K562 (cell line): ENCODE data around the gene AGPAT1. TPM values are rescaled to one million over a fixed set of nuclear protein-coding genes. Genes with fewer than 3 reads are reported as not detected.
A peak's percentile ranks its signal among the peaks of the same experiment; 100 is the strongest.

Source experiments
- MEIS2 ChIP-seq: fragments of 450-650 bp; IDR thresholded peaks from 2 replicates; pipeline ENCODE4 v1.6.1; 2014; ENCODE audit warnings: mild to moderate bottlenecking; ENCODE audit not compliant: partially characterized antibody
- MYNN ChIP-seq, 2 experiments: sonication (generic); formaldehyde crosslinking in 1 of 2; IDR thresholded peaks; 2 replicates each; pipeline versions ENCODE4 v1.5.0 to v1.6.1; 2016 to 2020; ENCODE audit warnings: antibody characterized with exemption in 1 of 2, missing genetic modification reagents in 1 of 2
- NELFE ChIP-seq: IDR thresholded peaks from 2 replicates; pipeline ENCODE4 v1.6.1; 2011; ENCODE audit warnings: mild to moderate bottlenecking; ENCODE audit not compliant: insufficient read depth, insufficient read length
- NFIC ChIP-seq: fragments of 450-650 bp; IDR thresholded peaks from 2 replicates; pipeline ENCODE4 v1.6.1; 2017; ENCODE audit warnings: mild to moderate bottlenecking, inconsistent platforms
- SMC3 ChIP-seq: conservative IDR thresholded peaks from 2 replicates; pipeline ENCODE4 v1.6.1; 2011; ENCODE audit warnings: low read depth, low read length, improper control_type of control experiment; ENCODE audit not compliant: insufficient read depth
- SP1 ChIP-seq: sonication (generic); formaldehyde crosslinking; IDR thresholded peaks from 2 replicates; pipeline ENCODE4 v1.8.1; 2022; ENCODE audit warnings: mild to moderate bottlenecking, missing genetic modification reagents
- SRSF3 ChIP-seq: fragments of 200-400 bp; formaldehyde crosslinking; IDR thresholded peaks from 2 replicates; pipeline ENCODE4 v1.6.1; 2016; ENCODE audit warnings: mild to moderate bottlenecking, low read length, moderate library complexity; ENCODE audit not compliant: insufficient read depth
- TAF7 ChIP-seq: fragments of 450-650 bp; IDR thresholded peaks from 2 replicates; pipeline ENCODE4 v1.6.1; 2016; ENCODE audit warnings: missing genetic modification characterization, missing compliant biosample characterization
- ZEB2 ChIP-seq: fragments of 450-650 bp; IDR thresholded peaks from 2 replicates; pipeline ENCODE4 v1.6.1; 2016
- ZFPM2 ChIP-seq: fragments of 250-450 bp; sonication (Bioruptor Pico); IDR thresholded peaks from 2 replicates; pipeline ENCODE4 v1.5.1; 2022; ENCODE audit warnings: mild to moderate bottlenecking
- ZNF445 ChIP-seq: fragments of 250-450 bp; sonication (Bioruptor Pico); IDR thresholded peaks from 2 replicates; pipeline ENCODE4 v1.4.0; 2020; ENCODE audit warnings: low read depth, mild to moderate bottlenecking, moderate library complexity
- ZNF589 ChIP-seq: fragments of 200-800 bp; sonication (Bioruptor generic); IDR thresholded peaks from 2 replicates; pipeline ENCODE4 v1.6.1; 2016; ENCODE audit warnings: low read depth, missing genetic modification characterization, missing compliant biosample characterization
- ZNF695 ChIP-seq: fragments of 450-650 bp; formaldehyde crosslinking; IDR thresholded peaks from 2 replicates; pipeline ENCODE4 v1.4.0; 2020; ENCODE audit warnings: mild to moderate bottlenecking, moderate library complexity
- ZNF766 ChIP-seq: fragments of 200-800 bp; sonication (Bioruptor generic); conservative IDR thresholded peaks from 2 replicates; pipeline ENCODE4 v1.6.1; 2016; ENCODE audit warnings: missing genetic modification characterization, missing compliant biosample characterization
- polyA plus RNA-seq, 8 experiments: library from polyadenylated mRNA; depleted of rRNA in 4 of 8; stranded (reverse) in 5 of 8; unstranded in 3 of 8; fragments of >200 nt; fragmentation: Nextera tagmentation in 2 of 8; fragmentation: Illumina TruSeq in 1 of 8; extraction: Ambion mirVana in 2 of 8; extraction: Trizol in 1 of 8; gene quantifications; 2 replicates each; pipeline versions ENCODE4 v1.2.1 to v1.2.3, GENCODE V29; 2011 to 2014; ENCODE audit warnings: inconsistent platforms in 1 of 8, missing spikeins in 1 of 8
- total RNA-seq, 7 experiments: library from RNA; depleted of rRNA in 6 of 7; stranded (reverse); fragments of >200 nt in 6 of 7; fragmentation: Illumina TruSeq in 2 of 7; extraction: Trizol in 2 of 7; gene quantifications; 2 replicates each; pipeline versions ENCODE4 v1.2.1 to v1.2.3, GENCODE V29; 2011 to 2021; ENCODE audit warnings: low replicate concordance in 1 of 7
- TF ChIP-seq, protein P1 (sequence below): sonication (generic); formaldehyde crosslinking; IDR thresholded peaks from 2 replicates; pipeline ENCODE4 v1.8.0; 2022; ENCODE audit warnings: missing genetic modification reagents, mild to moderate bottlenecking, borderline replicate concordance
- TF ChIP-seq, protein P2 (sequence below): IDR thresholded peaks from 2 replicates; pipeline ENCODE4 v1.6.1; 2011; ENCODE audit not compliant: insufficient read length; ENCODE audit errors: extremely low read depth
- TF ChIP-seq, protein P3 (sequence below), 2 experiments: fragments of 450-650 bp; conservative IDR thresholded peaks; 2 replicates each; pipeline ENCODE4 v1.6.1; 2017; ENCODE audit warnings: mild to moderate bottlenecking in 2 of 2, moderate library complexity in 2 of 2
- TF ChIP-seq, protein P4 (sequence below), 3 experiments: IDR thresholded peaks in 2 of 3; conservative IDR thresholded peaks in 1 of 3; 2 replicates each; pipeline ENCODE4 v1.5.1; 2011 to 2012; ENCODE audit warnings: low read length in 3 of 3, mild to moderate bottlenecking in 3 of 3, control low read depth in 2 of 3, improper control_type of control experiment in 1 of 3, inconsistent platforms in 1 of 3, low read depth in 1 of 3, mixed read lengths in 1 of 3, moderate library complexity in 1 of 3; ENCODE audit not compliant: insufficient read depth in 2 of 3
- TF ChIP-seq, protein P5 (sequence below): fragments of 450-650 bp; IDR thresholded peaks from 2 replicates; pipeline ENCODE4 v1.6.1; 2018; ENCODE audit warnings: mild to moderate bottlenecking, low read depth; ENCODE audit not compliant: partially characterized antibody

Gene AGPAT1
- total and polyA plus RNA-seq, 9 of the 15 experiments (the other 6 are each of a cell fraction or from before 2014, with no cell fraction given) = 37.9 to 176 (median 69.4) TPM

- TF ChIP-seq, protein P1, sequence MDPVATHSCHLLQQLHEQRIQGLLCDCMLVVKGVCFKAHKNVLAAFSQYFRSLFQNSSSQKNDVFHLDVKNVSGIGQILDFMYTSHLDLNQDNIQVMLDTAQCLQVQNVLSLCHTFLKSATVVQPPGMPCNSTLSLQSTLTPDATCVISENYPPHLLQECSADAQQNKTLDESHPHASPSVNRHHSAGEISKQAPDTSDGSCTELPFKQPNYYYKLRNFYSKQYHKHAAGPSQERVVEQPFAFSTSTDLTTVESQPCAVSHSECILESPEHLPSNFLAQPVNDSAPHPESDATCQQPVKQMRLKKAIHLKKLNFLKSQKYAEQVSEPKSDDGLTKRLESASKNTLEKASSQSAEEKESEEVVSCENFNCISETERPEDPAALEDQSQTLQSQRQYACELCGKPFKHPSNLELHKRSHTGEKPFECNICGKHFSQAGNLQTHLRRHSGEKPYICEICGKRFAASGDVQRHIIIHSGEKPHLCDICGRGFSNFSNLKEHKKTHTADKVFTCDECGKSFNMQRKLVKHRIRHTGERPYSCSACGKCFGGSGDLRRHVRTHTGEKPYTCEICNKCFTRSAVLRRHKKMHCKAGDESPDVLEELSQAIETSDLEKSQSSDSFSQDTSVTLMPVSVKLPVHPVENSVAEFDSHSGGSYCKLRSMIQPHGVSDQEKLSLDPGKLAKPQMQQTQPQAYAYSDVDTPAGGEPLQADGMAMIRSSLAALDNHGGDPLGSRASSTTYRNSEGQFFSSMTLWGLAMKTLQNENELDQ (CRISPR knock-in tag) = no peak
- peak; percentile 81 for TF ChIP-seq SP1
- TF ChIP-seq MYNN (IDR thresholded peaks at IDR 0.05) = no peak; the same call in none of the 2 replicates
- no peak for TF ChIP-seq MYNN (CRISPR knock-in tag; IDR thresholded peaks at IDR 0.05)
- TF ChIP-seq, protein P2, sequence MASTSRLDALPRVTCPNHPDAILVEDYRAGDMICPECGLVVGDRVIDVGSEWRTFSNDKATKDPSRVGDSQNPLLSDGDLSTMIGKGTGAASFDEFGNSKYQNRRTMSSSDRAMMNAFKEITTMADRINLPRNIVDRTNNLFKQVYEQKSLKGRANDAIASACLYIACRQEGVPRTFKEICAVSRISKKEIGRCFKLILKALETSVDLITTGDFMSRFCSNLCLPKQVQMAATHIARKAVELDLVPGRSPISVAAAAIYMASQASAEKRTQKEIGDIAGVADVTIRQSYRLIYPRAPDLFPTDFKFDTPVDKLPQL = no peak
- TF ChIP-seq ZNF589 (CRISPR knock-in tag) = peak; percentile 14; the same call in 1 of the 2 replicates
- TF ChIP-seq, protein P3, sequence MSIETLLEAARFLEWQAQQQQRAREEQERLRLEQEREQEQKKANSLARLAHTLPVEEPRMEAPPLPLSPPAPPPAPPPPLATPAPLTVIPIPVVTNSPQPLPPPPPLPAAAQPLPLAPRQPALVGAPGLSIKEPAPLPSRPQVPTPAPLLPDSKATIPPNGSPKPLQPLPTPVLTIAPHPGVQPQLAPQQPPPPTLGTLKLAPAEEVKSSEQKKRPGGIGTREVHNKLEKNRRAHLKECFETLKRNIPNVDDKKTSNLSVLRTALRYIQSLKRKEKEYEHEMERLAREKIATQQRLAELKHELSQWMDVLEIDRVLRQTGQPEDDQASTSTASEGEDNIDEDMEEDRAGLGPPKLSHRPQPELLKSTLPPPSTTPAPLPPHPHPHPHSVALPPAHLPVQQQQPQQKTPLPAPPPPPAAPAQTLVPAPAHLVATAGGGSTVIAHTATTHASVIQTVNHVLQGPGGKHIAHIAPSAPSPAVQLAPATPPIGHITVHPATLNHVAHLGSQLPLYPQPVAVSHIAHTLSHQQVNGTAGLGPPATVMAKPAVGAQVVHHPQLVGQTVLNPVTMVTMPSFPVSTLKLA (conservative IDR thresholded peaks at IDR 0.05) = peak; percentile 79 to 89; a peak in 3 of 4 replicates
- no peak for TF ChIP-seq ZNF695 (CRISPR knock-in tag)
- TF ChIP-seq NELFE = no peak
- TF ChIP-seq ZNF445 (CRISPR knock-in tag) = no peak
- TF ChIP-seq ZFPM2 (CRISPR knock-in tag) = no peak
- TF ChIP-seq, protein P4, sequence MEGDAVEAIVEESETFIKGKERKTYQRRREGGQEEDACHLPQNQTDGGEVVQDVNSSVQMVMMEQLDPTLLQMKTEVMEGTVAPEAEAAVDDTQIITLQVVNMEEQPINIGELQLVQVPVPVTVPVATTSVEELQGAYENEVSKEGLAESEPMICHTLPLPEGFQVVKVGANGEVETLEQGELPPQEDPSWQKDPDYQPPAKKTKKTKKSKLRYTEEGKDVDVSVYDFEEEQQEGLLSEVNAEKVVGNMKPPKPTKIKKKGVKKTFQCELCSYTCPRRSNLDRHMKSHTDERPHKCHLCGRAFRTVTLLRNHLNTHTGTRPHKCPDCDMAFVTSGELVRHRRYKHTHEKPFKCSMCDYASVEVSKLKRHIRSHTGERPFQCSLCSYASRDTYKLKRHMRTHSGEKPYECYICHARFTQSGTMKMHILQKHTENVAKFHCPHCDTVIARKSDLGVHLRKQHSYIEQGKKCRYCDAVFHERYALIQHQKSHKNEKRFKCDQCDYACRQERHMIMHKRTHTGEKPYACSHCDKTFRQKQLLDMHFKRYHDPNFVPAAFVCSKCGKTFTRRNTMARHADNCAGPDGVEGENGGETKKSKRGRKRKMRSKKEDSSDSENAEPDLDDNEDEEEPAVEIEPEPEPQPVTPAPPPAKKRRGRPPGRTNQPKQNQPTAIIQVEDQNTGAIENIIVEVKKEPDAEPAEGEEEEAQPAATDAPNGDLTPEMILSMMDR (IDR thresholded peaks at IDR 0.05 in 2 of 3, conservative IDR thresholded peaks at IDR 0.05 in 1 of 3; ENCODE audit: insufficient read depth in 2 of 3, low read depth in 1 of 3, low read length in 3 of 3) = no peak
- TF ChIP-seq SRSF3 = no peak
- TF ChIP-seq NFIC = no peak
- TF ChIP-seq SMC3 = no peak
- peak; percentile 87; the same call in 1 of the 2 replicates for TF ChIP-seq ZNF766 (CRISPR knock-in tag)
- TF ChIP-seq, protein P5, sequence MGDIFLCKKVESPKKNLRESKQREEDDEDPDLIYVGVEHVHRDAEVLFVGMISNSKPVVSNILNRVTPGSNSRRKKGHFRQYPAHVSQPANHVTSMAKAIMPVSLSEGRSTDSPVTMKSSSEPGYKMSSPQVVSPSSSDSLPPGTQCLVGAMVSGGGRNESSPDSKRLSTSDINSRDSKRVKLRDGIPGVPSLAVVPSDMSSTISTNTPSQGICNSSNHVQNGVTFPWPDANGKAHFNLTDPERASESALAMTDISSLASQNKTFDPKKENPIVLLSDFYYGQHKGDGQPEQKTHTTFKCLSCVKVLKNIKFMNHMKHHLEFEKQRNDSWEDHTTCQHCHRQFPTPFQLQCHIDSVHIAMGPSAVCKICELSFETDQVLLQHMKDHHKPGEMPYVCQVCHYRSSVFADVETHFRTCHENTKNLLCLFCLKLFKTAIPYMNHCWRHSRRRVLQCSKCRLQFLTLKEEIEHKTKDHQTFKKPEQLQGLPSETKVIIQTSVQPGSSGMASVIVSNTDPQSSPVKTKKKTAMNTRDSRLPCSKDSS = no peak
- TF ChIP-seq MEIS2 = peak; percentile 73
- no peak for TF ChIP-seq TAF7 (tag)
- TF ChIP-seq ZEB2 = no peak
These were observed 2.1 kb upstream of the AGPAT1 start, which contains the start of gene RNF5 (continued) for GRCh38 chr6:32177788-32178546.
